ENCODE data around the gene GRIN2C. TPM values are rescaled to one million over a fixed set of nuclear protein-coding genes. Genes with fewer than 3 reads are reported as not detected.
A peak's percentile ranks its signal among the peaks of the same experiment; 100 is the strongest.

GRIN2C gene
- total RNA-seq, 1 donor from 2014 or later: 0.12 TPM

DNA sequence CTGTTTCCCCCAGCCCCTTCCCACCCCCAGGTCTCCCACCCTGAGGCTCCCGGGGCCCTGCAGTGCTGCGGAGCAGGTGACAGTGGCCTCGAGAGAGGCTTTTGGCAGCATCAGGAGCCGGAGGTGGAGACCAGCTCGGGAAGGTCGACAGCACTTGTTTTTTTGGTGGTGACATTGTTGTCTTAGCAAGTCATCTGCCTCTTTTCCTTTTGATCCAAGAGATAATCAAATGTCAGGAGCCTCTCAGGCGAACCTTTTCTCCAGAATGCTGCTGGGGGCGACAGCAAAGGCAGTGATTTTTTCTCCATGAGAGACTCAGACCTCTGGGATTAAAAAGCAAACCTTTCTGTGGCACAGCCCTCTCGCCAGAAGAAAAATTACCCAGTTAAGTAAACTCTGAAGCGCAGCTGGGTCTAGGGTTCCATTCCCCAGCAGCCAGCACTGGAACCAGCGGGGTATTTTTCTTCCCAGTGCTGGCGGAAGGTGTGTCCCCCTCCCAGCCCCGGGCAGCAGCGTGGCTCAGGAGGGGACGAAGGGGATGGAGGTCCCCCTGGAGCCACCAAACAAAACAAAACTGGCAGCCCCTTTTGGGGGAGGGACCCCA is 37.2 kb downstream of the GRIN2C start:
- Mint-ChIP-seq H3K9me3 (ENCODE audit: unreplicated experiment) (peaks cover 6% of the 10 kb centered on the region), H3K4me3 (ENCODE audit: unreplicated experiment) (no peak overlapping the region), H3K4me1 (ENCODE audit: low read depth, unreplicated experiment) (peaks cover 25% of the 10 kb centered on the region), H3K36me3 (ENCODE audit: unreplicated experiment) (no peaks in the 10 kb centered on the region), H3K27ac (ENCODE audit: unreplicated experiment) (no peak overlapping the region), H3K27me3 (ENCODE audit: unreplicated experiment) (peaks cover 6% of the 10 kb centered on the region)
- TF ChIP-seq CTCF (IDR thresholded peaks at IDR 0.05; ENCODE audit: partially characterized antibody, unreplicated experiment): no peak
- DNase-seq: no peak

GRCh38 chr17:74821655-74822334 is 37.9 kb downstream of the GRIN2C start:
- TF ChIP-seq CTCF (IDR thresholded peaks at IDR 0.05; ENCODE audit: partially characterized antibody, unreplicated experiment): no peak
- peaks cover 6% of the 10 kb centered on the region for H3K27me3 Mint-ChIP-seq (ENCODE audit: unreplicated experiment)
- peaks cover 3% of the 10 kb centered on the region for H3K9me3 Mint-ChIP-seq (ENCODE audit: unreplicated experiment)
- peaks cover 30% of the 10 kb centered on the region for H3K4me1 Mint-ChIP-seq (ENCODE audit: low read depth, unreplicated experiment)
- H3K36me3 Mint-ChIP-seq (ENCODE audit: unreplicated experiment): no peaks in the 10 kb centered on the region
- no peak for DNase-seq
- peak overlapping the region; percentile 34 for H3K4me3 Mint-ChIP-seq (ENCODE audit: unreplicated experiment)
- H3K27ac Mint-ChIP-seq (ENCODE audit: unreplicated experiment): no peak overlapping the region

- Mint-ChIP-seq H3K27me3 (ENCODE audit: unreplicated experiment) (peaks cover 9% of the 10 kb centered on the region), H3K36me3 (ENCODE audit: unreplicated experiment) (no peaks in the 10 kb centered on the region), H3K4me3 (ENCODE audit: unreplicated experiment) (no peak overlapping the region), H3K27ac (ENCODE audit: unreplicated experiment) (no peak overlapping the region), H3K9me3 (ENCODE audit: unreplicated experiment) (peaks cover 7% of the 10 kb centered on the region), H3K4me1 (ENCODE audit: low read depth, unreplicated experiment) (peaks cover 43% of the 10 kb centered on the region)
- no peak for DNase-seq
- TF ChIP-seq CTCF (IDR thresholded peaks at IDR 0.05; ENCODE audit: partially characterized antibody, unreplicated experiment): no peak
Measured at GRCh38 chr17:74819801-74820436, 39.8 kb downstream of the GRIN2C start.

DNA sequence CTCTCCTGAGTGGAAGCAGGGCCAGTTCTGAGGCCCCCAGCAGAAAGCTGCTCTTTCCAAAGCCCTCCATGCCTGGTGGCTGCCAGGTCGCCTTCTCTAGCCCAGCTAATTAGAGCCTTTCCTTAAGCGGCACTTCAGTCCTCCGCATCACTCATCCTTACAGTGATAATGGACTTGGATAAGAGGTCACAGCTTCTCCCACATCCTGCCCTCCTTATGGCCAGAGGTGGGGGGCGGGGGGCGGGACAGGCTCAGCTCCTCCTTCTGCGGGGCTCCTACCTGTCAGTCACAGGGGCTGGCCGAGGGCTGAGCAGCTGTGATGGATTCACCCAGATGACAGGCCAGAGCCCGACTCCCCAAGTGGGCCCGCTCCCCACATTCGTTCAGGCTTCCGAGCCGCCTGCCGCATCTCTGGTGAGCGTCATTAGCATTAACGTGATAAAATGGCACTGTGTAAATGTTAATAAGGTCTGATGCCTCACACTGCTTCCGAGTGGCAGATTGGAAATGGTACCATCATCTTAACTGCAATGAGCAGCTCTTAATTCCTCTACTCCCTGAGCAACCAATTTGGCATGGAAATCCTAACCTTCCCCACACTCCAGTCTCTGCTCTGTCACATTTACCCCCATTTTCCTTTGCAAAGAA is 41.3 kb downstream of the GRIN2C start:
- no peak for DNase-seq
- Mint-ChIP-seq H3K36me3 (ENCODE audit: unreplicated experiment) (no peaks in the 10 kb centered on the region), H3K9me3 (ENCODE audit: unreplicated experiment) (peaks cover 9% of the 10 kb centered on the region), H3K27me3 (ENCODE audit: unreplicated experiment) (peaks cover 6% of the 10 kb centered on the region), H3K27ac (ENCODE audit: unreplicated experiment) (peak overlapping the region; percentile 71), H3K4me1 (ENCODE audit: low read depth, unreplicated experiment) (peaks cover 40% of the 10 kb centered on the region), H3K4me3 (ENCODE audit: unreplicated experiment) (peak overlapping the region; percentile 52)
- TF ChIP-seq CTCF (IDR thresholded peaks at IDR 0.05; ENCODE audit: partially characterized antibody, unreplicated experiment): no peak
